SK-N-SH (cell line): ENCODE measurements around the gene OR51D1. TPM values are rescaled to one million over a fixed set of nuclear protein-coding genes. Genes with fewer than 3 reads are reported as not detected.

Experiments used
- CTCF ChIA-PET: fragments of 300-600, 350-600 bp; formaldehyde crosslinking; extraction: SDS; loops from one replicate; lab custom pipeline; 2021; lab: Yijun Ruan, JAX
- POLR2A ChIA-PET: fragments of 350-600 bp; sonication (Branson Sonifier 250); formaldehyde crosslinking; extraction: SDS; loops from one replicate; lab custom pipeline; 2020; ENCODE audit warnings: antibody characterized with exemption, inconsistent platforms; lab: Yijun Ruan, JAX
- DNase-seq: peaks from one replicate; pipeline ENCODE4 v3.0.0; 2012
- H2AFZ ChIP-seq: fragments of 200-600 bp; sonication (generic); 2 replicates; pipeline ENCODE4 v1.8.1; 2016; ENCODE audit warnings: antibody characterized with exemption, mild to moderate bottlenecking, low read depth
- H3F3A ChIP-seq: fragments of 200-600 bp; sonication (generic); replicated peaks from 2 replicates; pipeline ENCODE3; 2016; ENCODE audit warnings: antibody characterized with exemption, mild to moderate bottlenecking; ENCODE audit not compliant: insufficient read depth
- H3K27ac ChIP-seq, 2 experiments: fragments of 200-500 bp in 1 of 2; fragments of 200-600 bp in 1 of 2; sonication (Bioruptor generic) in 1 of 2; sonication (generic), shearing (Covaris generic) in 1 of 2; 2 replicates each; pipeline versions ENCODE4 v1.5.1 to v1.6.1; 2014 to 2016; ENCODE audit warnings: low read depth in 2 of 2, inconsistent platforms in 1 of 2, low read length in 1 of 2, mild to moderate bottlenecking in 1 of 2, mixed read lengths in 1 of 2
- H3K27me3 ChIP-seq: fragments of 200-600 bp; sonication (generic), shearing (Covaris generic); 2 replicates; pipeline ENCODE4 v1.6.1; 2016; ENCODE audit warnings: mixed run types; ENCODE audit not compliant: insufficient read depth
- H3K36me3 ChIP-seq, 2 experiments: fragments of 200-500 bp in 1 of 2; fragments of 200-600 bp in 1 of 2; sonication (Bioruptor generic) in 1 of 2; sonication (generic) in 1 of 2; replicated peaks in 1 of 2; 2 replicates each; pipeline versions ENCODE3 to v1.5.1; 2014 to 2016; ENCODE audit warnings: low read length in 1 of 2, mild to moderate bottlenecking in 1 of 2; ENCODE audit not compliant: insufficient read depth in 2 of 2, control insufficient read depth in 1 of 2
- H3K4me1 ChIP-seq, 2 experiments: fragments of 200-500 bp in 1 of 2; fragments of 200-600 bp in 1 of 2; sonication (Bioruptor generic) in 1 of 2; sonication (generic), shearing (Covaris generic) in 1 of 2; 2 replicates each; pipeline versions ENCODE4 v1.5.1 to v1.6.1; 2014 to 2016; ENCODE audit warnings: low read depth in 1 of 2, low read length in 1 of 2, mixed run types in 1 of 2; ENCODE audit not compliant: insufficient read depth in 2 of 2, control insufficient read depth in 1 of 2
- H3K4me2 ChIP-seq: fragments of 200-600 bp; sonication (generic), shearing (Covaris generic); 2 replicates; pipeline ENCODE4 v1.6.1; 2017; ENCODE audit warnings: mixed run types
- H3K4me3 ChIP-seq, 2 experiments: fragments of 200-500 bp in 1 of 2; fragments of 200-600 bp in 1 of 2; sonication (Bioruptor generic) in 1 of 2; sonication (generic), shearing (Covaris generic) in 1 of 2; 2 replicates each; pipeline versions ENCODE4 v1.5.1 to v1.8.1; 2014 to 2016; ENCODE audit warnings: low read depth in 2 of 2, inconsistent platforms in 1 of 2, low read length in 1 of 2, mild to moderate bottlenecking in 1 of 2, mixed read lengths in 1 of 2, moderate library complexity in 1 of 2
- H3K79me2 ChIP-seq: fragments of 200-600 bp; sonication (generic); 2 replicates; pipeline ENCODE4 v1.8.1; 2017; ENCODE audit warnings: mild to moderate bottlenecking; ENCODE audit not compliant: insufficient read depth
- H3K9ac ChIP-seq: fragments of 200-600 bp; sonication (generic); 2 replicates; pipeline ENCODE4 v1.6.1; 2017; ENCODE audit warnings: mixed run types
- H3K9me2 ChIP-seq: fragments of 200-600 bp; sonication (generic); 2 replicates; pipeline ENCODE4 v1.6.1; 2017; ENCODE audit warnings: mixed run types
- H3K9me3 ChIP-seq: fragments of 200-600 bp; sonication (generic); 2 replicates; pipeline ENCODE4 v1.6.1; 2017; ENCODE audit warnings: mixed run types, mild to moderate bottlenecking, moderate library complexity
- H4K20me1 ChIP-seq: fragments of 200-600 bp; sonication (generic); 2 replicates; pipeline ENCODE4 v1.6.1; 2017; ENCODE audit warnings: mild to moderate bottlenecking, mixed run types; ENCODE audit not compliant: insufficient read depth
- EP300 ChIP-seq, 2 experiments: IDR thresholded peaks; 2 replicates each; pipeline versions ENCODE4 v1.4.0 to v1.6.1; 2012; ENCODE audit warnings: borderline replicate concordance in 1 of 2, low read depth in 1 of 2, low read length in 1 of 2
- FOSL2 ChIP-seq: IDR thresholded peaks from 2 replicates; pipeline ENCODE4 v1.4.0; 2012; ENCODE audit warnings: low read depth, mild to moderate bottlenecking, moderate library complexity, borderline replicate concordance
- GATA2 ChIP-seq: sonication (generic); formaldehyde crosslinking; IDR thresholded peaks from 2 replicates; pipeline ENCODE4 v1.5.0; 2020; ENCODE audit warnings: mild to moderate bottlenecking, missing genetic modification reagents
- IRF3 ChIP-seq: fragments of 150-350 bp; IDR thresholded peaks from 2 replicates; pipeline ENCODE4 v1.6.1; 2016; ENCODE audit warnings: mild to moderate bottlenecking, low read depth, low read length
- JUND ChIP-seq: IDR thresholded peaks from 2 replicates; pipeline ENCODE4 v1.4.0; 2012
- MEF2A ChIP-seq: IDR thresholded peaks from 2 replicates; pipeline ENCODE4 v1.4.0; 2012; ENCODE audit warnings: low read depth, borderline replicate concordance
- NRF1 ChIP-seq: IDR thresholded peaks from 2 replicates; pipeline ENCODE4 v1.6.1; 2012; ENCODE audit warnings: low read depth, mild to moderate bottlenecking, low read length
- RAD21 ChIP-seq: IDR thresholded peaks from 2 replicates; pipeline ENCODE4 v1.6.1; 2012; ENCODE audit warnings: mild to moderate bottlenecking, low read length
- RXRA ChIP-seq: IDR thresholded peaks from 2 replicates; pipeline ENCODE4 v1.4.0; 2012; ENCODE audit warnings: low read depth, mild to moderate bottlenecking, borderline replicate concordance
- SMC3 ChIP-seq: IDR thresholded peaks from 2 replicates; pipeline ENCODE4 v1.6.1; 2012; ENCODE audit warnings: low read depth, low read length, improper control_type of control experiment
- TAF1 ChIP-seq: IDR thresholded peaks from 2 replicates; pipeline ENCODE4 v1.6.1; 2012; ENCODE audit warnings: low read depth, mild to moderate bottlenecking, low read length, moderate library complexity, borderline replicate concordance
- TEAD4 ChIP-seq: IDR thresholded peaks from 2 replicates; pipeline ENCODE4 v1.4.0; 2012; ENCODE audit warnings: mild to moderate bottlenecking, borderline replicate concordance; ENCODE audit not compliant: insufficient read depth
- USF1 ChIP-seq: IDR thresholded peaks from 2 replicates; pipeline ENCODE4 v1.4.0; 2012; ENCODE audit warnings: low read depth, borderline replicate concordance
- WGBS: methylation state at CpG from one replicate; pipeline ENCODE4 v1.1.6; 2017; ENCODE audit warnings: low lambda C conversion rate; 5-methylcytosine and 5-hydroxymethylcytosine counted together
- polyA plus RNA-seq, 3 experiments: library from polyadenylated mRNA; depleted of rRNA; stranded (reverse); fragments of >200 nt; gene quantifications; 2 replicates each; pipeline ENCODE4 v1.2.3, GENCODE V29; 2012
- TF ChIP-seq, protein P1 (sequence below): IDR thresholded peaks from 2 replicates; pipeline ENCODE4; 2012

The OR51D1 gene
- polyA plus RNA-seq, 1 of the 3 experiments (the other 2 are of a cell fraction): not detected

GRCh38 chr11:4682623-4683419 lies 45.5 kb downstream of the OR51D1 start:
- CTCF ChIA-PET: no interaction called here
- no peaks in the 10 kb centered on the region for H3K79me2 ChIP-seq

More at GRCh38 chr11:4682623-4683419, 45.5 kb downstream of the OR51D1 start:
- no peaks in the 10 kb centered on the region for H3F3A ChIP-seq
- no peak for TF ChIP-seq MEF2A
- TF ChIP-seq EP300 (IDR thresholded peaks at IDR 0.05; ENCODE audit: borderline replicate concordance in 1 of 2, low read depth in 1 of 2, low read length in 1 of 2): no peak
- TF ChIP-seq RAD21: no peak
- TF ChIP-seq, protein P1, sequence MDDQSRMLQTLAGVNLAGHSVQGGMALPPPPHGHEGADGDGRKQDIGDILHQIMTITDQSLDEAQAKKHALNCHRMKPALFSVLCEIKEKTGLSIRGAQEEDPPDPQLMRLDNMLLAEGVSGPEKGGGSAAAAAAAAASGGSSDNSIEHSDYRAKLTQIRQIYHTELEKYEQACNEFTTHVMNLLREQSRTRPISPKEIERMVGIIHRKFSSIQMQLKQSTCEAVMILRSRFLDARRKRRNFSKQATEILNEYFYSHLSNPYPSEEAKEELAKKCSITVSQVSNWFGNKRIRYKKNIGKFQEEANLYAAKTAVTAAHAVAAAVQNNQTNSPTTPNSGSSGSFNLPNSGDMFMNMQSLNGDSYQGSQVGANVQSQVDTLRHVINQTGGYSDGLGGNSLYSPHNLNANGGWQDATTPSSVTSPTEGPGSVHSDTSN: no peak
- no peak for TF ChIP-seq IRF3
- TF ChIP-seq USF1: no peak
- TF ChIP-seq TEAD4: no peak
- TF ChIP-seq NRF1: no peak
- TF ChIP-seq TAF1: no peak
- TF ChIP-seq JUND: no peak
- no peak for TF ChIP-seq RXRA
- TF ChIP-seq GATA2 (CRISPR knock-in tag): no peak
- no peak for TF ChIP-seq SMC3
- no peak for TF ChIP-seq FOSL2
- TF ChIP-seq, all 33 proteins: peak for 0
- Histone ChIP-seq H3K27ac (no peak overlapping the region), H3K4me2 (peak overlapping the region; percentile 37), H3K4me3 (no peak overlapping the region), H3K36me3 (no peaks in the 10 kb centered on the region), H4K20me1 (no peaks in the 10 kb centered on the region), H3K9me3 (no peaks in the 10 kb centered on the region), H3K9me2 (no peaks in the 10 kb centered on the region), H2AFZ (peak overlapping the region; percentile 68), H3K4me1 (no peaks in the 10 kb centered on the region; a peak in 1 of 4 replicates), H3K9ac (no peak overlapping the region), H3K27me3 (no peaks in the 10 kb centered on the region; the same call in 1 of the 2 replicates)
- DNase-seq: no peak
- POLR2A ChIA-PET: no interaction called here
- 2% methylated on average over 2 of the region's 2 CpGs for WGBS
